Common myeloid progenitor, CD34-positive (primary cell): Measurements from ENCODE around the gene MRLN.
"Not testable (repeated sequence)": the region's sequence is repeated elsewhere in the genome, so short reads cannot be mapped to it uniquely, and the experiment has no call there.

Experiments used
- CTCF ChIA-PET: fragments of 350-600 bp; sonication (Branson Sonifier 250); formaldehyde crosslinking; loops from one replicate; lab custom pipeline; 2021; ENCODE audit warnings: antibody characterized with exemption; lab: Charles Lee
- POLR2A ChIA-PET: fragments of 350-600 bp; sonication (Branson Sonifier 250); formaldehyde crosslinking; loops from one replicate; lab custom pipeline; 2021; ENCODE audit warnings: antibody characterized with exemption; lab: Charles Lee
- DNase-seq, 3 donors: peaks; one replicate each; pipeline versions ENCODE4 v3.0.0 to v3.0.0-alpha.2; 2013
- H3K27ac ChIP-seq, 2 experiments: 1 replicate in 1 of 2; 2 replicates in 1 of 2; pipeline ENCODE4 v1.7.0; 2013; ENCODE audit warnings: inconsistent platforms in 2 of 2, low read length in 2 of 2, mild to moderate bottlenecking in 2 of 2, low read depth in 1 of 2, moderate library complexity in 1 of 2; ENCODE audit not compliant: severe bottlenecking in 2 of 2, insufficient read depth in 1 of 2, poor library complexity in 1 of 2
- H3K27me3 ChIP-seq, 5 experiments: replicated peaks in 2 of 5; 1 replicate in 3 of 5; 2 replicates in 2 of 5; pipeline versions ENCODE4 v1.6.1 to v1.7.0; 2013; ENCODE audit warnings: low read length in 4 of 5, mild to moderate bottlenecking in 2 of 5, moderate library complexity in 2 of 5, inconsistent platforms in 1 of 5; ENCODE audit not compliant: insufficient read depth in 5 of 5, control insufficient read depth in 4 of 5
- H3K36me3 ChIP-seq, 4 experiments: 1 replicate in 2 of 4; 2 replicates in 2 of 4; pipeline versions ENCODE4 v1.6.1 to v1.7.0; 2013; ENCODE audit warnings: low read length in 3 of 4, control low read depth in 1 of 4, mild to moderate bottlenecking in 1 of 4; ENCODE audit not compliant: control insufficient read depth in 4 of 4, insufficient read depth in 4 of 4
- H3K4me1 ChIP-seq, 4 experiments: 1 replicate in 3 of 4; 2 replicates in 1 of 4; pipeline versions ENCODE4 v1.6.1 to v1.7.1; 2013; ENCODE audit warnings: low read length in 3 of 4, mild to moderate bottlenecking in 3 of 4, control low read depth in 1 of 4, inconsistent platforms in 1 of 4, moderate library complexity in 1 of 4; ENCODE audit not compliant: control insufficient read depth in 4 of 4, insufficient read depth in 4 of 4; ENCODE audit errors: control extremely low read depth in 1 of 4
- H3K4me3 ChIP-seq, 7 experiments: 1 replicate in 4 of 7; 2 replicates in 3 of 7; pipeline versions ENCODE4 v1.5.1 to v1.7.0; 2013; ENCODE audit warnings: mild to moderate bottlenecking in 7 of 7, low read length in 6 of 7, moderate library complexity in 6 of 7, inconsistent platforms in 2 of 7, low read depth in 2 of 7, control low read depth in 1 of 7; ENCODE audit not compliant: insufficient read depth in 4 of 7, control insufficient read depth in 1 of 7; ENCODE audit errors: extremely low read depth in 1 of 7
- H3K9me3 ChIP-seq, 5 experiments: 1 replicate in 4 of 5; 2 replicates in 1 of 5; pipeline versions ENCODE4 v1.6.1 to v1.7.1; 2013; ENCODE audit warnings: low read length in 4 of 5, mild to moderate bottlenecking in 2 of 5, inconsistent platforms in 1 of 5, low read depth in 1 of 5, moderate library complexity in 1 of 5; ENCODE audit not compliant: control insufficient read depth in 4 of 5, insufficient read depth in 2 of 5; ENCODE audit errors: control extremely low read depth in 1 of 5
- WGBS: methylation state at CpG from one replicate; pipeline ENCODE4 v1.1.5; 2013; ENCODE audit not compliant: insufficient coverage; 5-methylcytosine and 5-hydroxymethylcytosine counted together

Gene MRLN

GRCh38 chr10:59735296-59735695 is 18.0 kb downstream of the MRLN start:
- POLR2A ChIA-PET = no interaction called here
- H3K27ac ChIP-seq = no peak overlapping the region
- no CpG with 5 or more reads among the region's 1 CpG for WGBS
- CTCF ChIA-PET = interaction anchor here (1.5 kb wide), 1 partner anchor 17 kb away, joined by 5 read pairs; no protein-coding TSS in a partner anchor
- no peaks in the 10 kb centered on the region for H3K4me1 ChIP-seq
- no peak overlapping the region for H3K4me3 ChIP-seq
- no peaks in the 10 kb centered on the region for H3K36me3 ChIP-seq
- H3K27me3 ChIP-seq = no peaks in the 10 kb centered on the region
- DNase-seq = no peak
- no peaks in the 10 kb centered on the region for H3K9me3 ChIP-seq

GRCh38 chr10:59734014-59734462 is 19.2 kb downstream of the MRLN start:
- H3K4me3 ChIP-seq = no peak overlapping the region
- no peaks in the 10 kb centered on the region for H3K36me3 ChIP-seq
- no peaks in the 10 kb centered on the region for H3K9me3 ChIP-seq
- WGBS = 70% methylated on average over 2 of the region's 3 CpGs
- ChIA-PET CTCF (interaction anchor here (1.5 kb wide), 1 partner anchor 16 kb away, joined by 5 read pairs; no protein-coding TSS in a partner anchor), POLR2A (no interaction called here)
- no peaks in the 10 kb centered on the region for H3K27me3 ChIP-seq
- no peak for DNase-seq
- H3K4me1 ChIP-seq = no peaks in the 10 kb centered on the region
- H3K27ac ChIP-seq = no peak overlapping the region

- POLR2A ChIA-PET, H3K27ac ChIP-seq, CTCF ChIA-PET, H3K4me1 ChIP-seq, H3K27me3 ChIP-seq, H3K9me3 ChIP-seq, DNase-seq, H3K4me3 ChIP-seq, H3K36me3 ChIP-seq: not testable (repeated sequence)
- 98% methylated on average over 9 of the region's 16 CpGs for WGBS
Measured at GRCh38 chr10:59733321-59734013, 19.8 kb downstream of the MRLN start.

GRCh38 chr10:59732849-59733248 is 20.4 kb downstream of the MRLN start:
- 100% methylated on average over 4 of the region's 4 CpGs for WGBS
- H3K9me3 ChIP-seq, DNase-seq, H3K27me3 ChIP-seq, CTCF ChIA-PET, H3K4me1 ChIP-seq, POLR2A ChIA-PET, H3K4me3 ChIP-seq, H3K27ac ChIP-seq, H3K36me3 ChIP-seq: not testable (repeated sequence)

GRCh38 chr10:59729167-59729566 is 24.1 kb downstream of the MRLN start:
- H3K27ac ChIP-seq, DNase-seq, H3K4me3 ChIP-seq, H3K4me1 ChIP-seq, H3K36me3 ChIP-seq, POLR2A ChIA-PET, H3K9me3 ChIP-seq, H3K27me3 ChIP-seq, CTCF ChIA-PET: not testable (repeated sequence)
- WGBS = 100% methylated on average over 2 of the region's 4 CpGs

- CTCF ChIA-PET = no interaction called here
- 100% methylated on average over 2 of the region's 3 CpGs for WGBS
- no peak for DNase-seq
- peaks cover 0 to 4% (median 3%) of the 10 kb centered on the region in 5 experiments for H3K9me3 ChIP-seq
- no peaks in the 10 kb centered on the region for H3K36me3 ChIP-seq
- POLR2A ChIA-PET = no interaction called here
- no peak overlapping the region for H3K27ac ChIP-seq
- no peaks in the 10 kb centered on the region for H3K4me1 ChIP-seq
- no peak overlapping the region for H3K4me3 ChIP-seq
- H3K27me3 ChIP-seq = no peaks in the 10 kb centered on the region
Measured at GRCh38 chr10:59724098-59724938, 28.9 kb downstream of the MRLN start.

- no peak for DNase-seq
- Histone ChIP-seq H3K27ac (no peak overlapping the region), H3K27me3 (no peaks in the 10 kb centered on the region), H3K9me3 (peaks cover 0 to 4% (median 3%) of the 10 kb centered on the region in 5 experiments), H3K36me3 (no peaks in the 10 kb centered on the region), H3K4me3 (no peak overlapping the region), H3K4me1 (no peaks in the 10 kb centered on the region)
- ChIA-PET POLR2A (no interaction called here), CTCF (no interaction called here)
Measured at GRCh38 chr10:59720377-59720776, 32.9 kb downstream of the MRLN start.
